HepG2 (cell line): ENCODE data around the gene PHLPP2. TPM values are rescaled to one million over a fixed set of nuclear protein-coding genes. Genes with fewer than 3 reads are reported as not detected.

ENCODE experiments used
- ATAC-seq: fragments of 200-7000 bp; cut with Tn5 transposase; 3 replicates; pipeline ENCODE4 v1.9.1; 2020; ENCODE audit warnings: mild to moderate bottlenecking, moderate library complexity
- BruUV-seq: library from RNA; stranded (reverse); fragments of 400-500 nt; replicated peaks from 2 replicates; lab custom pipeline; 2021; lab: Mats Ljungman, UMichigan
- CTCF ChIA-PET: fragments of 300-600 bp; formaldehyde crosslinking; extraction: SDS; loops from one replicate; lab custom pipeline; 2021; ENCODE audit warnings: low total read pairs, inconsistent platforms, low intra/inter-chr PET ratio; lab: Yijun Ruan, JAX
- POLR2A ChIA-PET: fragments of 350-600 bp; sonication (Branson Sonifier 250); formaldehyde crosslinking; loops from one replicate; lab custom pipeline; 2020; ENCODE audit warnings: antibody characterized with exemption, inconsistent platforms; lab: Yijun Ruan, JAX
- DNase-seq: peaks from one replicate; pipeline ENCODE4 v3.0.0-alpha.2; 2015; ENCODE audit warnings: low spot score
- FAIRE-seq: peaks from 3 replicates; lab custom pipeline; 2011; peaks lifted over from hg19 to GRCh38; lab: Jason Lieb, UNC
- H2AFZ ChIP-seq: one replicate; pipeline ENCODE4 v1.6.1; 2011; ENCODE audit warnings: low read length, inconsistent platforms
- H3K27ac ChIP-seq: fragments of 300-600 bp; 3 replicates; pipeline ENCODE4 v1.8.0; 2011; ENCODE audit warnings: mixed run types, mild to moderate bottlenecking, mixed read lengths, low read length, inconsistent platforms; ENCODE audit not compliant: insufficient read depth; ENCODE audit errors: extremely low read length
- H3K27me3 ChIP-seq, 2 experiments: fragments of 200-600 bp in 1 of 2; 2 replicates in 1 of 2; 3 replicates in 1 of 2; pipeline versions ENCODE4 v1.6.0 to v1.8.0; 2011; ENCODE audit warnings: low read length in 2 of 2, mild to moderate bottlenecking in 2 of 2, moderate library complexity in 2 of 2, inconsistent platforms in 1 of 2; ENCODE audit not compliant: insufficient read depth in 2 of 2, control insufficient read depth in 1 of 2
- H3K36me3 ChIP-seq, 2 experiments: fragments of 200-600 bp in 1 of 2; replicated peaks in 1 of 2; 2 replicates in 1 of 2; 3 replicates in 1 of 2; pipeline versions ENCODE4 v1.5.1 to v1.8.0; 2011; ENCODE audit warnings: low read length in 2 of 2, inconsistent platforms in 1 of 2; ENCODE audit not compliant: insufficient read depth in 2 of 2, control insufficient read depth in 1 of 2
- H3K4me1 ChIP-seq: 2 replicates; pipeline ENCODE4 v1.5.1; 2012; ENCODE audit warnings: low read length, inconsistent platforms; ENCODE audit not compliant: insufficient read depth
- H3K4me2 ChIP-seq: 2 replicates; pipeline ENCODE4 v1.6.0; 2011; ENCODE audit warnings: low read depth, low read length, inconsistent platforms
- H3K4me3 ChIP-seq, 3 experiments: fragments of 200-600 bp in 1 of 3; sonication (generic), shearing (Covaris generic) in 1 of 3; replicated peaks in 1 of 3; 2 replicates each; pipeline ENCODE4 v1.5.1; 2011 to 2016; ENCODE audit warnings: low read length in 3 of 3, inconsistent platforms in 2 of 3, low read depth in 2 of 3, mild to moderate bottlenecking in 2 of 3, control low read depth in 1 of 3, mixed read lengths in 1 of 3; ENCODE audit not compliant: insufficient read depth in 1 of 3
- H3K79me2 ChIP-seq: one replicate; pipeline ENCODE4 v1.6.1; 2011; ENCODE audit warnings: low read length, inconsistent platforms; ENCODE audit not compliant: insufficient read depth
- H3K9ac ChIP-seq: 2 replicates; pipeline ENCODE4 v1.6.0; 2011; ENCODE audit warnings: mild to moderate bottlenecking, low read depth, low read length, inconsistent platforms; ENCODE audit not compliant: insufficient read depth
- H3K9me3 ChIP-seq: 2 replicates; pipeline ENCODE4 v1.5.1; 2012; ENCODE audit warnings: mild to moderate bottlenecking, low read length
- H4K20me1 ChIP-seq: 2 replicates; pipeline ENCODE4 v1.6.0; 2011; ENCODE audit warnings: inconsistent platforms, mild to moderate bottlenecking, low read length, moderate library complexity; ENCODE audit not compliant: insufficient read depth
- ATF7 ChIP-seq, 2 experiments: fragments of 450-650 bp in 1 of 2; sonication (generic) in 1 of 2; formaldehyde crosslinking in 1 of 2; IDR thresholded peaks; 2 replicates each; pipeline versions ENCODE4 v1.4.0 to v1.6.1; 2016 to 2020; ENCODE audit warnings: antibody characterized with exemption in 1 of 2, mild to moderate bottlenecking in 1 of 2, missing genetic modification reagents in 1 of 2
- DNMT1 ChIP-seq: sonication (generic); formaldehyde crosslinking; IDR thresholded peaks from 2 replicates; pipeline ENCODE4 v1.5.1; 2020; ENCODE audit warnings: mild to moderate bottlenecking, missing genetic modification reagents
- HES4 ChIP-seq: sonication (generic); formaldehyde crosslinking; IDR thresholded peaks from 2 replicates; pipeline ENCODE4 v1.9.0; 2021; ENCODE audit warnings: mild to moderate bottlenecking, missing genetic modification reagents, borderline replicate concordance
- HNF4A ChIP-seq: sonication (generic); formaldehyde crosslinking; IDR thresholded peaks from 2 replicates; pipeline ENCODE4 v1.4.0; 2020; ENCODE audit warnings: missing genetic modification reagents
- MAF1 ChIP-seq: sonication (generic); formaldehyde crosslinking; IDR thresholded peaks from 2 replicates; pipeline ENCODE4 v1.5.0; 2020; ENCODE audit warnings: missing genetic modification reagents, borderline replicate concordance
- RXRB ChIP-seq: IDR thresholded peaks from 2 replicates; pipeline ENCODE4 v1.6.1; 2016; ENCODE audit warnings: borderline replicate concordance, missing genetic modification reagents, missing compliant biosample characterization
- SP2 ChIP-seq: sonication (generic); formaldehyde crosslinking; IDR thresholded peaks from 2 replicates; pipeline ENCODE4 v1.5.1; 2020; ENCODE audit warnings: mild to moderate bottlenecking, missing genetic modification reagents
- TAF15 ChIP-seq: fragments of 200-400 bp; formaldehyde crosslinking; IDR thresholded peaks from one replicate; pipeline ENCODE4 v1.6.1; 2018; ENCODE audit warnings: mild to moderate bottlenecking, low read depth, low read length; ENCODE audit not compliant: poor library complexity, severe bottlenecking
- ZBTB33 ChIP-seq: sonication (generic); formaldehyde crosslinking; IDR thresholded peaks from 2 replicates; pipeline ENCODE4 v1.4.0; 2020; ENCODE audit warnings: missing genetic modification reagents
- ZNF33B ChIP-seq: sonication (generic); formaldehyde crosslinking; IDR thresholded peaks from 2 replicates; pipeline ENCODE4 v1.5.1; 2020; ENCODE audit warnings: mild to moderate bottlenecking, missing genetic modification reagents
- WGBS: methylation state at CpG from one replicate; pipeline ENCODE4 v1.1.6; 2017; ENCODE audit warnings: low lambda C conversion rate; 5-methylcytosine and 5-hydroxymethylcytosine counted together
- in situ Hi-C: cut with HindIII; loops from 2 replicates; pipeline ENCODE4 v1.10.0; 2017; ENCODE audit warnings: low pct_unique_long_range_greater_than_20kb; ENCODE audit not compliant: extremely low pct_ligation_motif_present
- intact Hi-C: fragments of 100-400 bp; cut with micrococcal nuclease; formaldehyde crosslinking; loops from one replicate; pipeline ENCODE4 v1.10.0; 2022; ENCODE audit not compliant: unreplicated experiment
- polyA plus RNA-seq, 8 experiments: library from polyadenylated mRNA; depleted of rRNA in 3 of 8; stranded (reverse) in 7 of 8; unstranded in 1 of 8; fragments of >200 nt; fragmentation: Illumina TruSeq in 4 of 8; extraction: Trizol in 4 of 8; gene quantifications; 2 replicates each; pipeline versions ENCODE4 v1.2.1 to v1.2.3, GENCODE V29; 2011 to 2016; ENCODE audit warnings: low read depth in 4 of 8, missing spikeins in 1 of 8, mixed read lengths in 1 of 8; ENCODE audit not compliant: insufficient read depth in 1 of 8
- total RNA-seq, 5 experiments: library from RNA; depleted of rRNA; stranded (reverse); fragments of >200 nt; fragmentation: Illumina TruSeq; extraction: Trizol; gene quantifications; 2 replicates each; pipeline ENCODE4 v1.2.3, GENCODE V29; 2016; ENCODE audit warnings: low read depth in 1 of 5
- TF ChIP-seq, protein P1 (sequence below): IDR thresholded peaks from 2 replicates; pipeline ENCODE4 v1.6.1; 2012; ENCODE audit warnings: inconsistent platforms

Gene PHLPP2
- total and polyA plus RNA-seq, 2 of the 13 experiments (the other 11 are each of a cell fraction or from before 2014, with no cell fraction given), result 8.9 TPM

DNA sequence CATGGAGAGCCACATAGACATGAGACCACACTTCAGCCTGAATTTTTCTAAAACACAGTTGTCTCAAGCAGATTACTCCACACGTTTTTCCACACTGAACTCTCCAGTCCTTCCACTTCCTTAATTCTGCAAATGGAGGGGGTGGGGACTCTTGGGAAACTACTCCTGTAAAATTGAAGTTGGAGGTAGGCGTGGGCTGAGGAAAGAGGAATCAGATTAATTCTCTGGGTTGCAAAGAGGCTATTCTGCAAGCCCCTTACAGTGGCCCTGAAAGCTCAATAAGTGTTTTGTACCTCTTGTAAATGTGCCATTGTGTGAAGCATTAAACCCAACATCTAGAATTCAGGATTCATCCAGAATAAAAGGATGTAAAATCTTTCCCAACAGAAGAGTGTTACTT is 88.9 kb downstream of the PHLPP2 start:
- H3K9me3 ChIP-seq, result no peaks in the 10 kb centered on the region
- no peak overlapping the region for H3K4me2 ChIP-seq
- H2AFZ ChIP-seq, result no peak overlapping the region
- no peak overlapping the region for H3K4me3 ChIP-seq
- no TSS peak for BruUV-seq
- CTCF ChIA-PET, result no interaction called here
- in situ Hi-C loops, result no loop called here
- no peaks in the 10 kb centered on the region for H3K4me1 ChIP-seq
- H3K27me3 ChIP-seq, result no peaks in the 10 kb centered on the region
- ATAC-seq (no peak), FAIRE-seq (no peak)
- no peaks in the 10 kb centered on the region for H3K79me2 ChIP-seq
- intact Hi-C loops, result no loop called here
- WGBS, result 69% methylated on average over 2 of the region's 2 CpGs
- no peaks in the 10 kb centered on the region for H4K20me1 ChIP-seq
- no peak overlapping the region for H3K27ac ChIP-seq
- no peak for TF ChIP-seq ZNF33B (CRISPR knock-in tag)
- TF ChIP-seq, protein P1, sequence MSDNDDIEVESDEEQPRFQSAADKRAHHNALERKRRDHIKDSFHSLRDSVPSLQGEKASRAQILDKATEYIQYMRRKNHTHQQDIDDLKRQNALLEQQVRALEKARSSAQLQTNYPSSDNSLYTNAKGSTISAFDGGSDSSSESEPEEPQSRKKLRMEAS, result no peak
- TF ChIP-seq RXRB, result no peak
- no peak for TF ChIP-seq HES4 (CRISPR knock-in tag)
- TF ChIP-seq SP2 (CRISPR knock-in tag), result no peak
- TF ChIP-seq TAF15, result no peak
- no peak for TF ChIP-seq ATF7 (IDR thresholded peaks at IDR 0.05)
- no peak for TF ChIP-seq ATF7 (CRISPR knock-in tag; IDR thresholded peaks at IDR 0.05)
- TF ChIP-seq MAF1 (CRISPR knock-in tag), result no peak
- no peak for TF ChIP-seq DNMT1 (CRISPR knock-in tag)
- TF ChIP-seq HNF4A (CRISPR knock-in tag), result no peak
- no peak for TF ChIP-seq ZBTB33
- TF ChIP-seq, all 625 proteins: peak for 0
- Histone ChIP-seq H3K36me3 (no peaks in the 10 kb centered on the region; a peak in 2 of 5 replicates), H3K9ac (no peak overlapping the region)
- DNase-seq, result no peak
- POLR2A ChIA-PET, result no interaction called here
